ENCODE measurements around the gene DDN.

DNA sequence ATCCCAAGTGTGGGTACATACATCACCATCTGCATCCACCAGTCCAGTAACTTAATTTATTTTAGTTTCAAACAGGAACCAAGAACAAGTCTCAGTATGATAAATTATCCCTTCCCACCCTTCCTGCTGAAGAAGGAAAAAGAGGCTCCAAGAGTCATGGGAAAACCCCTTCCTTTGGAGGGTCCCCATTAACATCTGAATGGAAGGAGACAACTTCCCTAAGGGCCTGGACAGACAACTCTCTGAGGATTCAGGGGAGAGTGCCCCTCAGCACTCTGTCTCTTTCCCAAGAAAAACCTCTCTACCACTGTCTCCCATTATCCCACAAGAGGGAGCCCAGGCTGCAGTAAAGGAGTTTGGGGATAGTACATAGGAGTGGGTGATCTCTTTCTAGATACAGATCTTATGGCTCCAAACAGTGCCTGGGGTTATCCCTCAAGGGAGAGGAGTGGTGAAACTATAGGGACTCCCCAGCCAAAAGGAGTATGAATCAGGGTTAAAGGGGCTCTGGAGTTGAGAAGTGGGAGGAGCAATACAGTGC lies 33.8 kb downstream of the DDN start:
- no peak for TF ChIP-seq GATA2 (IDR thresholded peaks at IDR 0.05; ENCODE audit: low read depth, low read length)
- no peak for TF ChIP-seq GATA3 (IDR thresholded peaks at IDR 0.05; ENCODE audit: low read depth, low read length)

All from SH-SY5Y (cell line).